MM.1S (cell line): Measurements from ENCODE around the gene LMX1B.

Experiments
- EZH2 ChIP-seq: fragments of 300-600 bp; sonication (generic); optimal IDR thresholded peaks from 2 replicates; pipeline ENCODE3; 2017; ENCODE audit warnings: low read depth, mild to moderate bottlenecking, antibody characterized with exemption, low read length, mixed read lengths
- EZH2phosphoT487 ChIP-seq: fragments of 300-600 bp; sonication (generic); IDR thresholded peaks from 2 replicates; pipeline ENCODE4 v1.6.1; 2018; ENCODE audit warnings: antibody characterized with exemption, low read length
- TF ChIP-seq, protein P1 (sequence below): fragments of 300-600 bp; sonication (generic); IDR thresholded peaks from 2 replicates; pipeline ENCODE4 v1.5.1; 2016; ENCODE audit warnings: antibody characterized with exemption, low read length, mixed read lengths

DNA sequence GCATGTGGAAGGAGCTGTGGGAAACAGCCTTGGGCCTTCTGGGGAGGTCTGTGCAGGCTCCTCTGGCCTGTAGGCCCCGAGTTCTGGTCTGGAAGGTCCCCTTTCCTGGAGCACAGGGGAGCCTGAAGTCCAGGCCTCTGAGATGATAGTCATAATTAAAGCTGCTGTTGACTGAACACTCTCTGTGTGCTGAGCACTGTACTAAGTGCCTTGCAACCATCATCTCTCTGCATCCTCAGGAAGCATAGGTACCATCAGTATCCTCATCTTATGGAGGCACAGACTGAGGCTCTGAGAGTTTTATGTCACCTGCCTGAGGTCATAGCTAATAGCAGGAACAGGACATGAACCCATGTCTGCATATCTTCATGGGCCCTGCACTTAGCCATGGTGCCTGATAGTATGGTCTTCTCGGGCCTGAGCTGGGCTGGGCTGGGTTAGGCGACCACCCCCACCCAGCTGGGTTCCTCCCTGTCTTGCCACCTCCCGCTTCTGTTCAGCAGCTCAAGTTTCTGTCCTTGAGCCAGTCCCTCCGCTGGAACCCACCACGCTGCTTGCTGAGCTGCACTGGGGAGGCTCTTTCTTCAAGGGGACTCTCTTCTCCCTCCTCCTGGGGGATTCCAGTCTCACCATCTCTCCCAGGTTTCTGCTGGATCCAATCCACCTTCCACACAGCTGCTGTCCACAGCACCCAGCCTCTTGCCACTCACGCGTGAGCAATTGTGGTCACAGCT lies 27.6 kb downstream of the LMX1B start:
- TF ChIP-seq, protein P1, sequence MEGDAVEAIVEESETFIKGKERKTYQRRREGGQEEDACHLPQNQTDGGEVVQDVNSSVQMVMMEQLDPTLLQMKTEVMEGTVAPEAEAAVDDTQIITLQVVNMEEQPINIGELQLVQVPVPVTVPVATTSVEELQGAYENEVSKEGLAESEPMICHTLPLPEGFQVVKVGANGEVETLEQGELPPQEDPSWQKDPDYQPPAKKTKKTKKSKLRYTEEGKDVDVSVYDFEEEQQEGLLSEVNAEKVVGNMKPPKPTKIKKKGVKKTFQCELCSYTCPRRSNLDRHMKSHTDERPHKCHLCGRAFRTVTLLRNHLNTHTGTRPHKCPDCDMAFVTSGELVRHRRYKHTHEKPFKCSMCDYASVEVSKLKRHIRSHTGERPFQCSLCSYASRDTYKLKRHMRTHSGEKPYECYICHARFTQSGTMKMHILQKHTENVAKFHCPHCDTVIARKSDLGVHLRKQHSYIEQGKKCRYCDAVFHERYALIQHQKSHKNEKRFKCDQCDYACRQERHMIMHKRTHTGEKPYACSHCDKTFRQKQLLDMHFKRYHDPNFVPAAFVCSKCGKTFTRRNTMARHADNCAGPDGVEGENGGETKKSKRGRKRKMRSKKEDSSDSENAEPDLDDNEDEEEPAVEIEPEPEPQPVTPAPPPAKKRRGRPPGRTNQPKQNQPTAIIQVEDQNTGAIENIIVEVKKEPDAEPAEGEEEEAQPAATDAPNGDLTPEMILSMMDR, result no peak
- no peak for TF ChIP-seq EZH2
- TF ChIP-seq EZH2phosphoT487, result no peak
